Measurements from ENCODE around the gene CFAP74.

GRCh38 chr1:1941868-1942752, 61.5 kb downstream of the CFAP74 start:
- TF ChIP-seq CTCF (conservative IDR thresholded peaks at IDR 0.05; ENCODE audit: low read length), result no peak
- TF ChIP-seq EZH2phosphoT487 (IDR thresholded peaks at IDR 0.05; ENCODE audit: borderline replicate concordance), result no peak
